Thoracic aorta (tissue), 2 donors: ENCODE measurements around the gene LRMDA. TPM values are rescaled to one million over a fixed set of nuclear protein-coding genes. Genes with fewer than 3 reads are reported as not detected.

Source experiments
- ATAC-seq: fragments of 150-250 bp; one replicate; pipeline ENCODE4 v1.8.0; 2017; ENCODE audit warnings: low read depth; ENCODE audit not compliant: insufficient number of reproducible peaks, low FRiP score
- DNase-seq: peaks from one replicate; pipeline ENCODE4 v3.0.0-alpha.2; 2020; ENCODE audit warnings: low spot score
- H3K27ac ChIP-seq, 2 donors: fragments of 200-600 bp; sonication (generic); 1 replicate in 1 of 2; 2 replicates in 1 of 2; pipeline ENCODE4 v1.5.1; 2016; ENCODE audit warnings: mild to moderate bottlenecking in 2 of 2, moderate library complexity in 2 of 2
- H3K27me3 ChIP-seq: fragments of 200-600 bp; sonication (generic); replicated peaks from 2 replicates; pipeline ENCODE4 v1.6.0; 2016; ENCODE audit warnings: mild to moderate bottlenecking; ENCODE audit not compliant: insufficient read depth
- H3K36me3 ChIP-seq: fragments of 200-600 bp; sonication (generic); one replicate; pipeline ENCODE4 v1.5.1; 2016
- H3K4me1 ChIP-seq, 2 donors: fragments of 200-600 bp; sonication (generic); 1 replicate in 1 of 2; 2 replicates in 1 of 2; pipeline versions ENCODE4 v1.5.1 to v1.6.0; 2016; ENCODE audit warnings: low read depth in 2 of 2, mild to moderate bottlenecking in 1 of 2; ENCODE audit not compliant: control insufficient read depth in 1 of 2
- H3K4me3 ChIP-seq: fragments of 200-600 bp; sonication (generic); 2 replicates; pipeline ENCODE4 v1.5.1; 2016; ENCODE audit warnings: mild to moderate bottlenecking
- H3K9me3 ChIP-seq: fragments of 200-600 bp; sonication (generic); 2 replicates; pipeline ENCODE4 v1.5.1; 2016
- CTCF ChIP-seq: fragments of 200-600 bp; sonication (generic); IDR thresholded peaks from one replicate; pipeline ENCODE4 v1.5.1; 2019; ENCODE audit warnings: antibody characterized with exemption
- total RNA-seq, 2 donors: library from RNA; depleted of rRNA; stranded (reverse); fragments of >200 nt; gene quantifications; one replicate each; pipeline versions ENCODE4 v1.1.0 to v1.2.3, GENCODE V29; 2016

LRMDA gene
- total RNA-seq, 2 donors from 2014 or later, result 8.3 to 36.6 TPM

GRCh38 chr10:75681334-75681733 lies 249.9 kb downstream of the LRMDA start:
- ATAC-seq (no peak), DNase-seq (no peak)
- no peaks in the 10 kb centered on the region for H3K9me3 ChIP-seq
- H3K4me1 ChIP-seq, result peaks cover 12 to 43% of the 10 kb centered on the region in 2 donors
- no peak overlapping the region for H3K27ac ChIP-seq
- no peaks in the 10 kb centered on the region for H3K36me3 ChIP-seq
- H3K27me3 ChIP-seq, result no peaks in the 10 kb centered on the region
- no peak overlapping the region for H3K4me3 ChIP-seq
- TF ChIP-seq CTCF, result no peak

- Histone ChIP-seq H3K9me3 (peaks cover 5% of the 10 kb centered on the region), H3K4me3 (no peak overlapping the region), H3K27ac (no peak overlapping the region), H3K36me3 (no peaks in the 10 kb centered on the region), H3K27me3 (no peaks in the 10 kb centered on the region), H3K4me1 (peaks cover 0 to 29% of the 10 kb centered on the region in 2 donors)
- ATAC-seq, result no peak
- DNase-seq, result no peak
- TF ChIP-seq CTCF, result no peak
These were observed 251.5 kb downstream of the LRMDA start for GRCh38 chr10:75682649-75683557.

GRCh38 chr10:75685187-75685586 lies 253.8 kb downstream of the LRMDA start:
- no peaks in the 10 kb centered on the region for H3K36me3 ChIP-seq
- H3K4me1 ChIP-seq, result peaks cover 10 to 39% of the 10 kb centered on the region in 2 donors
- H3K27ac ChIP-seq, result no peak overlapping the region
- ATAC-seq, result no peak
- TF ChIP-seq CTCF, result no peak
- peaks cover 5% of the 10 kb centered on the region for H3K9me3 ChIP-seq
- no peak for DNase-seq
- H3K27me3 ChIP-seq, result no peaks in the 10 kb centered on the region
- no peak overlapping the region for H3K4me3 ChIP-seq

- no peak for TF ChIP-seq CTCF
- Histone ChIP-seq H3K4me1 (peaks cover 10 to 26% of the 10 kb centered on the region in 2 donors), H3K9me3 (peaks cover 5% of the 10 kb centered on the region), H3K36me3 (no peaks in the 10 kb centered on the region), H3K27me3 (no peaks in the 10 kb centered on the region), H3K27ac (no peak overlapping the region), H3K4me3 (no peak overlapping the region)
- ATAC-seq (no peak), DNase-seq (no peak)
These were observed 257.3 kb downstream of the LRMDA start for GRCh38 chr10:75688506-75689300.

GRCh38 chr10:75693489-75693888 lies 262.1 kb downstream of the LRMDA start:
- Histone ChIP-seq H3K27me3 (no peaks in the 10 kb centered on the region), H3K4me3 (no peak overlapping the region), H3K4me1 (peaks cover 10 to 13% of the 10 kb centered on the region in 2 donors), H3K27ac (no peak overlapping the region), H3K36me3 (no peaks in the 10 kb centered on the region), H3K9me3 (no peaks in the 10 kb centered on the region)
- no peak for TF ChIP-seq CTCF
- ATAC-seq, result no peak
- no peak for DNase-seq
